ENCODE measurements around the gene MYCBPAP.

GRCh38 chr17:50571681-50572080 is 63.4 kb downstream of the MYCBPAP start:
- TF ChIP-seq CTCF (IDR thresholded peaks at IDR 0.05) (no peak), POLR2A (IDR thresholded peaks at IDR 0.05) (no peak), POLR2AphosphoS5 (IDR thresholded peaks at IDR 0.05) (no peak)
